ENCODE results near the gene OMP. TPM values are rescaled to one million over a fixed set of nuclear protein-coding genes. Genes with fewer than 3 reads are reported as not detected.

The OMP gene
- total RNA-seq, 1 experiment from 2014 or later = not detected

GRCh38 chr11:77066229-77067042 lies 36.2 kb upstream of the OMP start, which contains the start of gene CAPN5:
Gene CAPN5 (plus strand): TSS chr11:77066971. CDS start chr11:77084887, 17,916 bp downstream.
- CTCF ChIA-PET = interaction anchor here (0.6 to 4.9 kb wide), 6 partner anchors 13 to 39 kb away, joined by 3 to 37 read pairs (median 4); no protein-coding TSS in a partner anchor
- POLR2A ChIA-PET = no interaction called here
- peak; percentile 82 for DNase-seq (ENCODE audit: unreplicated experiment)
- intact Hi-C loops (cut with micrococcal nuclease) = loop anchor here (1.0 kb wide), 1 partner anchor 25 kb away; no protein-coding TSS in a partner anchor
- Mint-ChIP-seq H3K4me3 (ENCODE audit: unreplicated experiment) (peak within 1 kb of the TSS; percentile 68), H3K36me3 (ENCODE audit: insufficient read depth, unreplicated experiment) (peaks cover 5% of the 10 kb centered on the region), H3K27ac (ENCODE audit: low read depth, unreplicated experiment) (no peak within 1 kb of the TSS), H3K4me1 (ENCODE audit: insufficient read depth, unreplicated experiment) (no peaks in the 10 kb centered on the region), H3K27me3 (ENCODE audit: insufficient read depth, unreplicated experiment) (no peaks in the 10 kb centered on the region), H3K9me3 (ENCODE audit: unreplicated experiment) (no peaks in the 10 kb centered on the region)
- no peak for TF ChIP-seq CTCF (IDR thresholded peaks at IDR 0.05; ENCODE audit: unreplicated experiment)
- no TSS peak for BruUV-seq (replicated peaks)

- H3K36me3 Mint-ChIP-seq (ENCODE audit: insufficient read depth, unreplicated experiment) = peaks cover 5% of the 10 kb centered on the region
- CTCF ChIA-PET = no interaction called here
- no TSS peak for BruUV-seq (replicated peaks)
- intact Hi-C loops (cut with micrococcal nuclease) = no loop called here
- no peaks in the 10 kb centered on the region for H3K9me3 Mint-ChIP-seq (ENCODE audit: unreplicated experiment)
- no peaks in the 10 kb centered on the region for H3K27me3 Mint-ChIP-seq (ENCODE audit: insufficient read depth, unreplicated experiment)
- TF ChIP-seq CTCF (IDR thresholded peaks at IDR 0.05; ENCODE audit: unreplicated experiment) = no peak
- H3K27ac Mint-ChIP-seq (ENCODE audit: low read depth, unreplicated experiment) = no peak overlapping the region
- POLR2A ChIA-PET = no interaction called here
- H3K4me1 Mint-ChIP-seq (ENCODE audit: insufficient read depth, unreplicated experiment) = no peaks in the 10 kb centered on the region
- peak overlapping the region; percentile 68 for H3K4me3 Mint-ChIP-seq (ENCODE audit: unreplicated experiment)
- no peak for DNase-seq (ENCODE audit: unreplicated experiment)
Observed at GRCh38 chr11:77067861-77068443, 34.7 kb upstream of the OMP start.

GRCh38 chr11:77068457-77069335 lies 33.9 kb upstream of the OMP start:
- CTCF ChIA-PET = interaction anchor here (1.3 kb wide), 1 partner anchor 22 kb away, joined by 3 read pairs; no protein-coding TSS in a partner anchor
- no peak for TF ChIP-seq CTCF (IDR thresholded peaks at IDR 0.05; ENCODE audit: unreplicated experiment)
- no TSS peak for BruUV-seq (replicated peaks)
- Mint-ChIP-seq H3K27me3 (ENCODE audit: insufficient read depth, unreplicated experiment) (no peaks in the 10 kb centered on the region), H3K4me1 (ENCODE audit: insufficient read depth, unreplicated experiment) (peaks cover 7% of the 10 kb centered on the region), H3K9me3 (ENCODE audit: unreplicated experiment) (no peaks in the 10 kb centered on the region), H3K4me3 (ENCODE audit: unreplicated experiment) (no peak overlapping the region), H3K27ac (ENCODE audit: low read depth, unreplicated experiment) (no peak overlapping the region), H3K36me3 (ENCODE audit: insufficient read depth, unreplicated experiment) (peaks cover 5% of the 10 kb centered on the region)
- intact Hi-C loops (cut with micrococcal nuclease) = no loop called here
- POLR2A ChIA-PET = no interaction called here
- no peak for DNase-seq (ENCODE audit: unreplicated experiment)

Measured in MCF 10A (cell line).